HG03095 (cell line): ENCODE results near the gene MYO6.

Source experiments
- ATAC-seq: cut with Tn5 transposase; IDR thresholded peaks from one replicate; pipeline ENCODE4 v1.9.1; 2021; ENCODE audit warnings: moderate library complexity; ENCODE audit not compliant: unreplicated experiment

MYO6 gene

GRCh38 chr6:75762063-75762462, 13.0 kb downstream of the MYO6 start:
- ATAC-seq = no peak

- no peak for ATAC-seq
These were observed 17.3 kb downstream of the MYO6 start for GRCh38 chr6:75766387-75766786.

DNA sequence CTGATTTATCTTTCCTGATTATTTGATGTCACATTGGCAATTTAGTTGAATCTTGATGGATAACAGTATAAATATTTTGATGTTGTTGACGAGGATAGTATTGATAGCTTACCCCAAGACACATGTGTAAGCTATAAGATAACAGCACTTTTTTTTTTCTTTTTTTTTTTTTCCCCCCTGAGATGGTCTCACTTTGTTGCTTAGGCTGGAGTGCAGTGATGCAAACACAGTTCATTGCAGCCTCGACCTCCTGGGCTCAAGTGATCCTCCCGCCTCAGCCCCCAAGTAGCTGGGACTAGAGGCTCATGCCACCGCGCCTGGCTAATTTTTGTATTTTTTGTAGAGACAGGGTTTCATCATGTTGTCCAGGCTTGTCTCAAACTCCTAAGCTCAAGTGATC, 21.8 kb downstream of the MYO6 start:
- ATAC-seq = no peak

- no peak for ATAC-seq
These were observed 26.2 kb downstream of the MYO6 start for GRCh38 chr6:75775219-75775618.

GRCh38 chr6:75776461-75776860, 27.4 kb downstream of the MYO6 start:
- no peak for ATAC-seq

DNA sequence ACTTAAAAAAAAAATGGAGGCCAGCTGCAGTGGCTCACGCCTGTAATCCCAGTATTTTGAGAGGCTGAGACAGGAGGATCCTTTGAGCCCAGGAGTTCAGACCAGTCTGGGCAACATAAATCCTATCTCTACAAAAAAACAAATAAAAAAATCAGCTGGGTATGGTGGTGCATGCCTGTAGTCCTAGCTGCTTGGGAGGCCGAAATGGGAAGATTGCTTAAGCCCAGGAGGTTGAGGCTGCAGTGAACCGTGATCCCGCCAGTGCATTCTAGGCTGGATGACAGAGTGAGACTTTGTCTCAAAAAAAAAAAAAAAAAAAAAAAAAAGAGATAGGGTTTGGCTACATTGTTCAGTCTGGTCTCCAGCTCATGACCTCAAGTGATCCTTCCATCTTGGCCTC, 29.7 kb downstream of the MYO6 start:
- no peak for ATAC-seq

- no peak for ATAC-seq
These were observed 37.1 kb downstream of the MYO6 start for GRCh38 chr6:75786152-75786551.

DNA sequence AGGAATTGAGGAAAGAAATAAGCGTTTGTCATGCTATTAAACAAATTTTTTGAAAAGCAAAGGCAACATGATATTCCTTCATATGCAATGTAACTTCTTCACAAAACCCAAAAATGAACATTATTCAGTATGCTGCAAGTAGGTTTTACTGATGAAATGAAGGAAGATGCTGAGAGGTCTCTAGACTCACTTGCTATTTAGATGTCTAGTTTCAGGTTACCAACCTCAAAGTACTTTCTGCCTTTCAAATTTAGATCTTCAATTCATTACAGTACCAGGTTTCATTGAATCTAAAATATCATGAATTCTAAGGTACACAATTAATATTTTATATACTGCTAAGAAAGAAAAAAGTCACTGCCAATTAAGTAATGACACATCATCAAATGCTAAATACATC, 39.9 kb downstream of the MYO6 start:
- no peak for ATAC-seq

DNA sequence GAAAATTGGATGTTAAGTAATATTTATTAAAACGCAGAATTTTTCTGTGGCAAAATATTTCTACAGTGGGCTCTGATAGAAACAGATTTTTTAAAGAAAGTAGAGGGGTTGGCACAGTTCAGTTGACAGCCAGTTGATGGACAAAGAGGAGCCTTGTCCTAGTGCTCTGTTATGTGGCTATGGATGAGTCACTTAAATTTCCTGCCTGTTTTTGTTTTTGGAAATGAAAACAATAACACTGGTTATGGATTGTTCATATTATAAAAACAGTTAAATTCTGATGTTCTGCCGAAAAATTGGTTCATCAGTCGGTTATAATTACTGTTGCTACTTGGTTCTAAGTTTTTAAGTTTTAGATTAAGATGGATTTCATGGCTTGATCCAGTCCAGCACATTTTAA, 42.8 kb downstream of the MYO6 start:
- no peak for ATAC-seq

DNA sequence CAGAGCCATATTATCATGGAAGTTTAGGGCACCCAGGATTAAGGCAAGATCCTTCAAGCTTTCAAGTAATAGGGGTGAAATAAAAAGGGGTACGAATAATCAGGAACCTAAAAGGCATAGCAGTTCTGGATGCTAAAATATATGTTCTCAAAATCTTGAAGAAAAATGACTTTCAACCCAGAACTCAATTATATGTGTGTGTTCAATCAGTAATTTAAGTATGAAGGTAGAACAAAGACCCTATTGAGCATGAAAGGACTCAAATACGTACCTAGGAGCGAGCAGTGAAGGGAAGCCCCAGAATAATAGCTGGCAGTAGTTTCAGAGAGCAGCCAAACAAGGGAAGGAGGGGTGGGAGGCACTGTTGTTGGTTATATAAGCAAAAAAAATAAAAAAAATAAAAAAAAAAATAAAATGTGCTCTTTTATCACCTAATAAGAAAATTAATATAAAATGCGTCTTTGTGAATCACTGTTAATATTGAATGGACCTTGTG, 45.4 kb downstream of the MYO6 start:
- no peak for ATAC-seq

DNA sequence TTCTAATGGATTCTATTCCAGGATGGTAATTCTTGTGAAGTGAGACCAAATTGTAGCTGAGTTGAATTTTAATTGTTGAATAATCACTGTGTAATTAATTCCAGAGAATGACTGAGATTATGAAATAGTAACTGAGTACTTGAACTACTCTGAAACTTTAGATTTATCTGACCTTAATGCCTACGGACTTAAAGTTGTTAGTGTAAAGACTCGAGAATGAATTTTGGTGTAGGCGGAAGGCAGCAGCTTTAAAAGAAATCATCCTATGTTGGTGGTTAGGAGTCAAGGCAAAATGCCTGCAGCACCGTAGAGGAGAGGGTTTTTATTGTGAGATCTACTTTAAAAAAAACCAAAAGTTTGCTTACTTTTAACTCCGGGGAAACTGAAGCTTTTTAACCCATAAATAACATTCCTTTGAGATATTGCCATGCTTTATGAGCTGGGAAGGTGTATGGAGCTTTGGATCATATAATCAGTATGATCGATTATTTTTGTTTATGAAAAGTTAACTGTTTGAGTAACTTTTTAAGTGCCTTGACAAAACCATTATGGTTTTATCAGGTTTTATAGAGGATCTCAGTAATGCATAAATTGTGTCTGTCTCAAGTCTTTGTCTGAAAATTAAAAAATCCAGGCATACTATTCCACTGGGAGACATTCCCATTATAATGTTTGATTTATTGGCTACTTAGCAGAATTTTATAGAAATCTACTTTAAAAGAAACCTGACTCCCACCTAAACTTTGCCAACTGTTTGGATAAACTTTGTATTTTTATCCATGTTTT, 46.1 kb downstream of the MYO6 start:
- no peak for ATAC-seq

DNA sequence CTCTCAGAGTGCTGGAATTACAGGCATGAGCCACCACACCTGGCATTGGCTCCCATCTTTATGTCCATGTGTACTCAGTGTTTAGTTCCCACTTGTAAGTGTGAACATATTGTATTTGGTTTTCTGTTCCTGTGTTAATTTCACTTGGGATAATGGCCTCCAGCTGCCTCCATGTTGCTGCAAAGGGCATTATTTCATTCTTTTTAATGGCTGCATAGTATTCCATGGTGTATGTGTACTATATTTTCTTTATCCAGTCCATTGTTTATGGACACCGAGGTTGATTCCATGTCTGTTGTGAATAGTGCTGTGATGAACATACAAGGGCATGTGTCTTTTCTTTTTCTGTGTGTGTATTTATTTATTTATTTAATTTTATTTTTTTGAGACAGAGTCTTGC, 47.7 kb downstream of the MYO6 start:
- no peak for ATAC-seq

DNA sequence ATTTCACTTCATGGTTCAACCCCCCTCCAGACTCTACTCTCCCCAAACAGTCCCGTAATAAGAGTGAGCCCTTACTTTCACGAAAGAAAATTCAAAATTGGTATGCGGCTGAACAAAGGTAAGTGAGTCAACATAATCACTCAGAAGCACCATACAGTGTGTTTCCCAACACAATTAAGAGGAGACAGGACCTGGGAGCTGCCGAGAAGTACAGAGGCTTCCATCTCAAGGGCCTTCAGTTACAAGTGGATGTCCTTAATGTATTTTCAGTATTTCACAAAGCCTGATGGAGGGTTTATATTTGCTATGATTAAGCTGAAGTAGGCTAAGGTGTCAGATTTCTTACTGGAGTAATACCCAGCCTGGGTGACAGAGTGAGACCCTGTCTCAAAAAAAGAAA, 51.1 kb downstream of the MYO6 start:
- ATAC-seq = no peak

- ATAC-seq = no peak
These were observed 51.9 kb downstream of the MYO6 start for GRCh38 chr6:75800708-75801505.

- no peak for ATAC-seq
These were observed 53.3 kb downstream of the MYO6 start for GRCh38 chr6:75802366-75802765.

DNA sequence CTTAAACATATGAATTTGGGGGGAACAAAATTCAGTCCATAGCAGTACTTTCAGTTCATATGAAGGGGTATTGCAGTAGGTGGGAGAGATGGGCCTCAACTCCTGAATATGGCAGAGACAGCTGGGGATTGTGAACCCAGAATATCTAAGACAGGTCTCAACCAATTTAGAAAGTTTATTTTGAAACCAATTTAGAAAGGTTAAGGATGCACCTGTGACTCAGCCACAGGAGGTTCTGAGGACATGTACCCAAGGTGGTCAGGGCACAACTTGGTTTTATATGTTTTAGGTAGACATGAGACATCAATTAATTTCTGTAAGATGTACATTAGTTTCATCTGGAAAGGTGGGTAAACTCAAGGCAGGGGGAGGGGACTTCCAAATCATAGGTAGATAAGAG, 59.5 kb downstream of the MYO6 start:
- no peak for ATAC-seq

- ATAC-seq = no peak
These were observed 63.5 kb downstream of the MYO6 start for GRCh38 chr6:75812560-75812959.

- ATAC-seq = no peak
These were observed 64.6 kb downstream of the MYO6 start for GRCh38 chr6:75813476-75814250.

GRCh38 chr6:75815756-75816155, 66.7 kb downstream of the MYO6 start:
- ATAC-seq = no peak

DNA sequence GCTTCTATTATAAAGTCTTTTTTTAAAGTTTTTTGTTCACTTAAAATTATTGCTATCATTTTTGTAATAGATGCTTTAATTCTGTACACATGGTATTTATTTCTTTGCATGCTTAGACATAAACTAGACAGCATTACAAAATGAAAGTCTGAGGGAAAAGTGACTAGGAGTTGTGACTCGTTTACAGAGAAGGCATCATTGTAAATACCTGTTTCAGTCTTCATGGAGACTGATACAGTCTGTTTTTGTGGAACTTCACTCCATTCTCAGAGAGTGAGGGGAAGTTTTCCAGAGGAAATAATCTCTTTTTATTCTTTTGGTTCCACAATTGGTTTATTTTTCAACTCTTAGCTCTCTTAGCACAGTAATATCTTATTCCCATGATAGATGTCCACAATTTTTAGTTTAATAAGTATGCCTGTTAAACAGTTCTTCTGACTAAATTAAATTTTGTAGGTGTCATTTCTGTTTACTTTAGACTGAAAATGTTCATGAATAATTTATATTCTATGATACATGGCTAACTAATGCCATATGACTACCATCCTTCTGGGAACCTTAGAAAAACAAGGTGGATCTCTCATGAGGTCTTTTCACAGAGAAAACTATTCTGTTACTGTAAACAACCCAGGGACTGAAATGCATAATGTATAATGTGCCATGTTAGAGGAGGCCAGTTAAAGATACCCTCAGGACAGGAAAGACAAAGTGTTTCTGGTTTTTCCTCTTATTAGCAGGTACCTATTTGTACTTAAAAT, 69.2 kb downstream of the MYO6 start:
- ATAC-seq = no peak
